GM19438 (cell line): ENCODE results near the gene NSUN2.
"Not testable (repeated sequence)": the region's sequence is repeated elsewhere in the genome, so short reads cannot be mapped to it uniquely, and the experiment has no call there.

Experiments used
- ATAC-seq: cut with Tn5 transposase; IDR thresholded peaks from one replicate; pipeline ENCODE4 v1.9.1; 2021; ENCODE audit warnings: low read depth; ENCODE audit not compliant: unreplicated experiment

Gene NSUN2

DNA sequence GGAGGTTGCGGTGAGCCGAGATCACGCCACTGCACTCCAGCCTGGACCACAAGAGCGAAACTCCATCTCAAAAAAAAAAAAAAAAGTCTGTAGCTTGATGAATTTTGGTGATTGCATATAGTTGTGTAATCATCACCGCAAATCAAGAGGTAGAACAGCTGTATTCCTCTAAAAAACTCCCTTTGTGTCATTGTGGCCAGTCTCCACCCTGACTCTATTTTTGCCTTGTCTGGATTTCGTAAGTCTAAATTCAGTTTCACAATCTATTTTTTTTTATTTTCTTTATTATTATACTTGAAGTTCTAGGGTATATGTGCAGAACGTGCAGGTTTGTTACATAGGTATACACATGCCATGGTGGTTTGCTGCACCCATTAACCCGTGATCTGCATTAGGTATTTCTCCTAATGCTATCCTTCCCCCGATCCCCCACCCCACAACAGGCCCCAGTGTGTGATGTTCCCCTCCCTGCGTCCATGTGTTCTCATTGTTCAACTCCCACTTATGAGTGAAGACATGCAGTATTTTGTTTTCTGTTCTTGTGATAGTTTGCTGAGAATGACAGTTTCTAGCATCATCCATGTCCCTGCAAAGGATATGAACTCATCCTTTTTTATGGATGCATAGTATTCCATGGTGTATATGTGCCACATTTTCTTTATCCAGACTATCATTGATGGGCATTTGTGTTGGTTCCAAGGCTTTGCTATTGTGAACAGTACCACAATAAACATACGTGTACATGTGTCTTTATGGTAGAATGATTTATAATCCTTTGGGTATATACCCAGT, 12.9 kb upstream of the NSUN2 start:
- ATAC-seq: not testable (repeated sequence)

DNA sequence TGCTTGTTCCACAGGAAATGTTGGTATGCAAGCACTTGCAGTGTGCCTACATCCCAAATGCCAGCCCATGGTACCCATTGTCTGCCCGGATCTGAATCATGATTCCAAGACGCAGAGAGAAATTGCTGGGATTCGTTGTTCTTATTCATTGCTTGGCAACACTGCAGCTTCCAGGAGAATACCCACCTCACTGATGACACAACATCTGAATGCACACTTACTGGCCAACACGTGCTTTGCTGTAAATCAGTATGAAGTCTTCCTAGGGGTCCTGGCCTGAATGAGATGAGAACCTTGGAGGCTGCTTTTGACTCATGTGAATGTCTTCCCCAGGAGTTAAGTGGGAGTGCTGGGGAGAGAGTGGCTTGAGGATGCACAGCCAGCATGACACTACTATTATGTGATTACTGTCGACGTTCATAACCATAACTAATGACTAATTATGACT, 12.0 kb upstream of the NSUN2 start:
- ATAC-seq: no peak

- no peak for ATAC-seq
Measured at GRCh38 chr5:6642655-6643054, 9.8 kb upstream of the NSUN2 start.

GRCh38 chr5:6638236-6638635, 5.4 kb upstream of the NSUN2 start:
- no peak for ATAC-seq

- no peak for ATAC-seq
Measured at GRCh38 chr5:6637590-6637989, 4.7 kb upstream of the NSUN2 start.

GRCh38 chr5:6637022-6637421, 4.2 kb upstream of the NSUN2 start:
- no peak for ATAC-seq

DNA sequence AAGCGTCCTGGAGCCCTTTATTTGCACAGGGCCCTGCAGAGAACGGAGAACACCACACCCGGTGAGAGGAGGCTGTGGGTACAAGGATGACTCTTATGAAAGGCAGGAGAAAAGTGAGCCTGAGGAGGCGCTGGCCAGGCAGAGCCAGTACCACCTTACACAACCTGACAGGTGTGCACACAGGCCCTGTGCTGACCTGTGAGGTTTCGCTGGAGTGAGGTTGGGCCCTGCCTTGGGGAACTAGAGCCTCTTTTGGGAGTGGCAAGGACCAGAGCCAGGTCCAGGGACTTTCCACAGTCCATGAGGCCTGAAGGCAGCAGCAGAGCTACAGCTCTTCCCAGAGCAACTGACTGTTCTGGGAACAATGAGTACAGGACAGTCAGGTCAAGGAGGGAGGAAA, 3.4 kb upstream of the NSUN2 start:
- no peak for ATAC-seq

DNA sequence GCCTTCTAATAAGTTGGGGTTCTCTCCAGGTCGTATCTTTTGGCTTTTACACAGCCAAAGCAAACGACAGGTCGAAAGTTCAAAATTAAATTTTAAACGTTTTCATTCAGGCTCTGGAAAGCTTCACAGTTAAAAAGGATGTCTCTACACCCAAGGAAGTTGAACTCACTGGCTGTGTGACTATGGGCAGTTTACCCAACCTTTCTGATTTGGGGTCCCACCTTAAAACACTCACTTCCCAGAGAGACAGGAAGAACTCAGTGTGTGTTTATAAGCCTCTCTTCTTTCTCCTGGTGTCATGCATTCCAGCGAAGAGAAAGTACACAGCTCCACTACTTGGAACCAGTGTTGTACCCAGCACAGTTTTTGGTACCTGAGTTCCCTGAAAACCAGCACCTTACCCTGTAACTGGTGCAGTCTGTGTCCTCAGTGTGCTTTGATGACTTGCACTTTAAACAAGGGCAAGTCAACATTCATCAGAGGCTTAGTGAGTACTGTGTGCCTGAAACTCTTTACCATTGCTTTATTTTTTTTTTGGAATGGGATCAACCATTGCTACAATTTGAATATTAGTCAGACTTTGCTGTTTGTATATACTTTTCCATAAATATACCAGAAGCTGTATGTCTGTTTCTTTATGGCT, 2.1 kb upstream of the NSUN2 start:
- no peak for ATAC-seq

- no peak for ATAC-seq
Measured at GRCh38 chr5:6634306-6634705, 1.5 kb upstream of the NSUN2 start.

DNA sequence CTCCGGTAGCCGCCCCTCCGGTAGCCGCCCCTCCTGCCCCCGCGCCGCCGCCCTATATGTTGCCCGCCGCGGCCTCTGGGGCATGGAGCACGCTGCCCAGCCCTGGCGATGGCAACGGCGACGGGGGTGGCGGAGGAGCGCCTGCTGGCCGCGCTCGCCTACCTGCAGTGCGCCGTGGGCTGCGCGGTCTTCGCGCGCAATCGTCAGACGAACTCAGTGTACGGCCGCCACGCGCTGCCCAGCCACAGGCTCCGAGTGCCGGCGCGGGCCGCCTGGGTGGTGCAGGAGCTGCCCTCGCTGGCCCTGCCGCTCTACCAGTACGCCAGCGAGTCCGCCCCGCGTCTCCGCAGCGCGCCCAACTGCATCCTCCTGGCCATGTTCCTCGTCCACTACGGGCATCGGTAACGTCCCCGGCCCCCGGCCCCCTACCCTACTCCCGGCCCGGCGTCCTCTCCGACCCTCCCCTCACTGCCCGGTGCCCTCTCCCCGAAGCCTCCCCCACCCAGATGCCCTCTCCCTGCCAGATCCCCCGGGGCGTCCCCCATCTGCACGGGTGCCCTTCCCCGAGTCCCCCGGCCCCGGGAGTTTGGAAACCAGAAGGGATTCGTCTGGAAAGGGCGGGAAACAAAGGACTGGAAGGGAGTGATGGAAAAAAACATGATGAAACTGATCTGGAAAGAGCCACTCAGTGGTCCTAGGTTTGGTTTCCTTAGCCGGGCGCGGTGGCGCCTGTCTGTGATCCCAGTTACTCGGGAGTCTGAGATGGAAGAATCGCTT, 813 bp upstream of the NSUN2 start:
- ATAC-seq: peak; percentile 49

- peak; percentile 26 for ATAC-seq
Measured at GRCh38 chr5:6632324-6632887, 438 bp downstream of the NSUN2 start.

GRCh38 chr5:6631441-6631840, 1.4 kb downstream of the NSUN2 start:
- no peak for ATAC-seq

GRCh38 chr5:6626508-6626907, 6.3 kb downstream of the NSUN2 start:
- ATAC-seq: no peak

GRCh38 chr5:6623941-6624340, 8.9 kb downstream of the NSUN2 start:
- ATAC-seq: no peak

- no peak for ATAC-seq
Measured at GRCh38 chr5:6623228-6623627, 9.6 kb downstream of the NSUN2 start.

- ATAC-seq: no peak
Measured at GRCh38 chr5:6616632-6617031, 16.2 kb downstream of the NSUN2 start.

- ATAC-seq: no peak
Measured at GRCh38 chr5:6615034-6615815, 17.6 kb downstream of the NSUN2 start.

DNA sequence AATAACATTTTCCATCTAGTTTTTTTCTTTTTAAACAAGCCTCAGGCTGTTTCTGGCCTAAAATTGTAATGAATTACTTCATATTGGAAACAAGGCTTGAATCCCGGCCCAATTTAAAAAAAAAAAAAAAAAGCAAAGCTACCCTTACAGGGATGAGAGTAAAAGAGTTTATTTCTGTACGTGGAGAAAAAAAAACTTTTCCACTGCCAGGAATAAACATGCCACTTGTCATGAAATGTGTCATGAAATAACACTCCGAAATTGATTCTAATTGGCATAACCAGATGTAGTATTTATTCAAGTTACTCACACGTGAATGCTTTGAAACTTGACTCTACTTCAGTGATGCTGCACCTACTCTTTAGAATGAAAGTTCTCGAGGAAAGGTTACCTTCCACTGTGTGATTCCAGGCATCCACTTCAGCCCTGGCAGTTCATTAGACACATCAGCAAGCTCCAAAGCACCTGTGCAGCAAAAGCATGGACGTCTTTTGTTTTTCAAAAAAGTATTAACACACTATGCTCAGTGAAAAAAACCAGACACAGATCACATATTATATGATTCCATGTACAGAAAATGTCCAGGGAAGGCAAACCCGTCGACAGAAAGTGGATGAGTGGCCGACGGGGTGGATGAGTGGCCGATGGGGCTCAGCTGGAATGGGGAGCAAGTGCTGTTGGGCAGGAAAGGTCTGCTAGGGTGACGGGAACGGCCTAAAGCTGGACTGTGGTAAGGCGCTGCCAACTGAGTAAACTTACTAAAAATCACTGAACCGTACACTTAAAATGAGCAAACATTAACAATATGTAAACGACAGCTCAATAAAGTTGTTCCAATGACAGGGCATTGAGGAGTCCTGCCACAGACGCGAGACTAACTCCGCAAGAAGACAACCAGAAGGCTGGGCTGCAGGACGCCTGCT, 21.2 kb downstream of the NSUN2 start:
- no peak for ATAC-seq

GRCh38 chr5:6608016-6608415, 24.8 kb downstream of the NSUN2 start:
- ATAC-seq: no peak
